ENCODE measurements around the gene IFNA13. TPM values are rescaled to one million over a fixed set of nuclear protein-coding genes. Genes with fewer than 3 reads are reported as not detected.

Gene IFNA13
- total and polyA plus RNA-seq, 9 of the 15 experiments (the other 6 are each of a cell fraction or from before 2014, with no cell fraction given): not detected

DNA sequence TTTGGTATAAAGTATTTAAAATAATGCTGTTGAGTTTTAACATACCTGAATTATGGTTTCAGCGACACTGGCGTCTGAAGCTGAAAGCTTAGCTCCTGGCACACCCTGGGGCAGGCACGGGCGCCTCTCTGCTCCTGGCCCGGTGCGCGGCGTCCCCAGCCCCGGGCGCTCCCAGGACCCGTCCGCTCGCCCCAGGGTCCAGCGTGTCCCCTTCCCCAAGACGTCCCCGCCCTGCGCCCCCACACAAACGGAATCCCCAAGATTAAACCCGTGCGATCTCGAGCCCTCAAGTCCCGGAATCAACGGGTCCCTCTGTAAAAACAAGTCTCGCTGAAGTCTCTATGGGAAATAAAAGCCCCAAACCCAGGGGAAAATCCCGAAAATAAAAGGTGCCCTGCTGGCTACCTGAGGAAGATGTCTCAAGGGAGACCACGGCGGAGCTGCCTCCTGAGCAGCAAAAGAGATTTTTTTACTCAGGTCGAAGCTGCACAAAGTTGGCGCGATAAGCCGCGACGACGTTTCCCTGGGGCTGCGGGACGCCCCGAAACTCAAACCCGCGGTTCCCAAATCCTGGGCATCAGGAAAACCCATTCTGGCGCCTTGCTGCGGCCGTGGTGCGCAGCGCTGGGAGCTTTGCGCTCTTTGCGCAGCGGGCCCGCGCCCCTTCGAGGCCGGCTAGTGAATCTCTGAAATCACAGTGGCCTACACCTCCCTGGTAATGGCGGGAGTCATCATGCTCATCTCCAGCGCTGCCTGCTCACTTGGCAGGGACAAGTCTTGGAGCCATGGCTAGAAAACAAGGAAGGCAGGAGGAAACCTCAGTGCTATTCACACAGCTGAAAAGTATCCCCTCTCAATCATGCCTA lies 34.8 kb upstream of the IFNA13 start:
- ChIA-PET POLR2A (no interaction called here), CTCF (ENCODE audit: low intra/inter-chr PET ratio) (no interaction called here)
- intact Hi-C loops (cut with micrococcal nuclease) (no loop called here), in situ Hi-C loops (cut with MboI) (no loop called here)
- BruUV-seq (replicated peaks): no TSS peak
- H3K27me3 ChIP-seq (ENCODE audit: control insufficient read depth in 2 of 2, insufficient read depth in 2 of 2, low read length in 2 of 2): no peaks in the 10 kb centered on the region
- no peaks in the 10 kb centered on the region for H3K4me1 ChIP-seq (replicated peaks in 1 of 2; ENCODE audit: control insufficient read depth in 2 of 2, insufficient read depth in 2 of 2, low read length in 2 of 2)
- no peak overlapping the region for H3K9ac ChIP-seq (ENCODE audit: insufficient read depth in 1 of 2, low read depth in 2 of 2, low read length in 2 of 2)
- FAIRE-seq (no peak), ATAC-seq (no peak), DNase-seq (ENCODE audit: extremely low read depth in 1 of 4, low spot score in 3 of 4) (no peak)
- no peaks in the 10 kb centered on the region for H3K9me3 ChIP-seq (replicated peaks; ENCODE audit: control insufficient read depth, insufficient read depth, low read depth, low read length)
- WGBS (ENCODE audit: insufficient coverage, low coverage, missing lambda C conversion rate): no CpG with 5 or more reads among the region's 53 CpGs
- H2AFZ ChIP-seq (ENCODE audit: low read depth, low read length): no peak overlapping the region
- TF ChIP-seq RUNX1 (IDR thresholded peaks at IDR 0.05; ENCODE audit: low read depth): no peak
- TF ChIP-seq SMARCC2 (IDR thresholded peaks at IDR 0.05; ENCODE audit: low read depth): no peak
- TF ChIP-seq SMAD1 (IDR thresholded peaks at IDR 0.05; ENCODE audit: low read depth, low read length, partially characterized antibody): no peak
- TF ChIP-seq ETS2 (tag; IDR thresholded peaks at IDR 0.05; ENCODE audit: borderline replicate concordance, poor library complexity, severe bottlenecking): no peak
- TF ChIP-seq ZNF311 (CRISPR knock-in tag; IDR thresholded peaks at IDR 0.05): no peak
- no peak for TF ChIP-seq NFYB (IDR thresholded peaks at IDR 0.05; ENCODE audit: extremely low read depth, insufficient read length)
- TF ChIP-seq, protein P1, sequence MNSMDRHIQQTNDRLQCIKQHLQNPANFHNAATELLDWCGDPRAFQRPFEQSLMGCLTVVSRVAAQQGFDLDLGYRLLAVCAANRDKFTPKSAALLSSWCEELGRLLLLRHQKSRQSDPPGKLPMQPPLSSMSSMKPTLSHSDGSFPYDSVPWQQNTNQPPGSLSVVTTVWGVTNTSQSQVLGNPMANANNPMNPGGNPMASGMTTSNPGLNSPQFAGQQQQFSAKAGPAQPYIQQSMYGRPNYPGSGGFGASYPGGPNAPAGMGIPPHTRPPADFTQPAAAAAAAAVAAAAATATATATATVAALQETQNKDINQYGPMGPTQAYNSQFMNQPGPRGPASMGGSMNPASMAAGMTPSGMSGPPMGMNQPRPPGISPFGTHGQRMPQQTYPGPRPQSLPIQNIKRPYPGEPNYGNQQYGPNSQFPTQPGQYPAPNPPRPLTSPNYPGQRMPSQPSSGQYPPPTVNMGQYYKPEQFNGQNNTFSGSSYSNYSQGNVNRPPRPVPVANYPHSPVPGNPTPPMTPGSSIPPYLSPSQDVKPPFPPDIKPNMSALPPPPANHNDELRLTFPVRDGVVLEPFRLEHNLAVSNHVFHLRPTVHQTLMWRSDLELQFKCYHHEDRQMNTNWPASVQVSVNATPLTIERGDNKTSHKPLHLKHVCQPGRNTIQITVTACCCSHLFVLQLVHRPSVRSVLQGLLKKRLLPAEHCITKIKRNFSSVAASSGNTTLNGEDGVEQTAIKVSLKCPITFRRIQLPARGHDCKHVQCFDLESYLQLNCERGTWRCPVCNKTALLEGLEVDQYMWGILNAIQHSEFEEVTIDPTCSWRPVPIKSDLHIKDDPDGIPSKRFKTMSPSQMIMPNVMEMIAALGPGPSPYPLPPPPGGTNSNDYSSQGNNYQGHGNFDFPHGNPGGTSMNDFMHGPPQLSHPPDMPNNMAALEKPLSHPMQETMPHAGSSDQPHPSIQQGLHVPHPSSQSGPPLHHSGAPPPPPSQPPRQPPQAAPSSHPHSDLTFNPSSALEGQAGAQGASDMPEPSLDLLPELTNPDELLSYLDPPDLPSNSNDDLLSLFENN (IDR thresholded peaks at IDR 0.05; ENCODE audit: low read depth in 2 of 2, low read length in 2 of 2): no peak
- TF ChIP-seq, protein P2, sequence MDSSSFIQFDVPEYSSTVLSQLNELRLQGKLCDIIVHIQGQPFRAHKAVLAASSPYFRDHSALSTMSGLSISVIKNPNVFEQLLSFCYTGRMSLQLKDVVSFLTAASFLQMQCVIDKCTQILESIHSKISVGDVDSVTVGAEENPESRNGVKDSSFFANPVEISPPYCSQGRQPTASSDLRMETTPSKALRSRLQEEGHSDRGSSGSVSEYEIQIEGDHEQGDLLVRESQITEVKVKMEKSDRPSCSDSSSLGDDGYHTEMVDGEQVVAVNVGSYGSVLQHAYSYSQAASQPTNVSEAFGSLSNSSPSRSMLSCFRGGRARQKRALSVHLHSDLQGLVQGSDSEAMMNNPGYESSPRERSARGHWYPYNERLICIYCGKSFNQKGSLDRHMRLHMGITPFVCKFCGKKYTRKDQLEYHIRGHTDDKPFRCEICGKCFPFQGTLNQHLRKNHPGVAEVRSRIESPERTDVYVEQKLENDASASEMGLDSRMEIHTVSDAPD (CRISPR knock-in tag; IDR thresholded peaks at IDR 0.05): no peak
- no peak for TF ChIP-seq NONO (IDR thresholded peaks at IDR 0.05; ENCODE audit: low read depth in 2 of 2, low read length in 1 of 2)
- H3K36me3 ChIP-seq (ENCODE audit: control insufficient read depth, insufficient read depth, low read length): no peaks in the 10 kb centered on the region
- H4K20me1 ChIP-seq (replicated peaks; ENCODE audit: control insufficient read depth, insufficient read depth, low read length): no peaks in the 10 kb centered on the region
- no peak overlapping the region for H3K4me3 ChIP-seq
- H3K4me2 ChIP-seq (ENCODE audit: insufficient read depth, low read length): no peak overlapping the region
- H3K79me2 ChIP-seq (ENCODE audit: control insufficient read depth, insufficient read depth, low read length): no peaks in the 10 kb centered on the region
- H3K27ac ChIP-seq (ENCODE audit: extremely low read depth, low read depth, low read length): no peak overlapping the region
- H3K9me1 ChIP-seq (ENCODE audit: control insufficient read depth, insufficient read depth, low read length): no peaks in the 10 kb centered on the region

Data from K562 (cell line).